Pancreas (tissue), 10 donors: ENCODE data around the gene MFSD2A. TPM values are rescaled to one million over a fixed set of nuclear protein-coding genes. Genes with fewer than 3 reads are reported as not detected.
A peak's percentile ranks its signal among the peaks of the same experiment; 100 is the strongest.
"Not testable (repeated sequence)": the region's sequence is repeated elsewhere in the genome, so short reads cannot be mapped to it uniquely, and the experiment has no call there.

ENCODE experiments used
- ATAC-seq, 4 donors: fragments of 200-7000 bp; cut with Tn5 transposase; one replicate each; pipeline versions ENCODE4 v1.8.0 to v1.9.1; 2020; ENCODE audit warnings: mild to moderate bottlenecking in 4 of 4, moderate library complexity in 4 of 4
- DNase-seq, 6 donors: peaks; one replicate each; pipeline ENCODE4 v3.0.0-alpha.2; 2020
- FAIRE-seq: peaks from 2 replicates; lab custom pipeline; 2012; peaks lifted over from hg19 to GRCh38; lab: Jason Lieb, UNC
- H3K27ac ChIP-seq, 4 donors: fragments of 200-600 bp; sonication (generic); 1 replicate in 3 of 4; 2 replicates in 1 of 4; pipeline versions ENCODE4 v1.5.0 to v1.8.0; 2020
- H3K27me3 ChIP-seq, 4 donors: fragments of 200-600 bp; one replicate each; pipeline ENCODE4 v1.8.0; 2021
- H3K36me3 ChIP-seq, 3 donors: fragments of 200-600 bp; sonication (generic) in 1 of 3; one replicate each; pipeline versions ENCODE4 v1.5.0 to v1.8.0; 2020 to 2021
- H3K4me1 ChIP-seq, 3 donors: fragments of 200-600 bp; one replicate each; pipeline ENCODE4 v1.8.0; 2021
- H3K4me3 ChIP-seq, 4 donors: fragments of 200-600 bp; sonication (generic) in 2 of 4; one replicate each; pipeline versions ENCODE4 v1.5.0 to v1.8.0; 2020 to 2021
- H3K9me3 ChIP-seq, 4 donors: fragments of 200-600 bp; one replicate each; pipeline ENCODE4 v1.8.0; 2021
- WGBS, 2 donors: extraction: QIAGEN DNeasy Blood & Tissue Kit; methylation state at CpG; one replicate each; pipeline ENCODE4 v1.1.7; 2013; 5-methylcytosine and 5-hydroxymethylcytosine counted together
- intact Hi-C, 3 donors: fragments of 100-400 bp; cut with DNase I; formaldehyde crosslinking; loops; one replicate each; pipeline versions ENCODE4 v1.11.1 to v1.14.2; 2022
- polyA plus RNA-seq, 2 donors: library from polyadenylated mRNA; stranded (reverse); fragments of 200-250 nt; gene quantifications; one replicate each; pipeline ENCODE4 v1.2.3, GENCODE V29; 2013
- total RNA-seq, 6 donors: library from RNA; stranded (reverse); fragmentation: NEBNext Ultra II Directional in 4 of 6; extraction: Animal tissue kit (Norgen Biotek cat#: 25700) in 4 of 6; gene quantifications; one replicate each; pipeline versions ENCODE4 v1.2.1 to v1.2.4, GENCODE V29; 2021 to 2023
- TF ChIP-seq, protein P1 (sequence below), 4 donors: fragments of 200-600 bp; sonication (generic) in 3 of 4; IDR thresholded peaks; one replicate each; pipeline versions ENCODE4 v1.5.0 to v1.8.0; 2021; ENCODE audit warnings: antibody characterized with exemption in 4 of 4
- donor health status: healthy with polysubstance abuse.
- donor health status: DM: no; HTN: no; CAD: no; lungs with moderate emphysema.
- donor health status: DM: no; HTN: no; CAD: no.
- donor health status: control.
- donor health status: control.
- donor health status: Bipolar disorder and iron deficiency.
- donor health status: DM: yes; HTN: yes; CAD: no.
- donor health status: DM: no; HTN: no; CAD: no.
- donor health status: DM: no; HTN: no; CAD: no.
- donor health status: DM: yes; HTN: yes; CAD: no.

The MFSD2A gene
- total and polyA plus RNA-seq, 8 donors, result 0.16 to 1.0 (median 0.47) TPM; not detected in 1

DNA sequence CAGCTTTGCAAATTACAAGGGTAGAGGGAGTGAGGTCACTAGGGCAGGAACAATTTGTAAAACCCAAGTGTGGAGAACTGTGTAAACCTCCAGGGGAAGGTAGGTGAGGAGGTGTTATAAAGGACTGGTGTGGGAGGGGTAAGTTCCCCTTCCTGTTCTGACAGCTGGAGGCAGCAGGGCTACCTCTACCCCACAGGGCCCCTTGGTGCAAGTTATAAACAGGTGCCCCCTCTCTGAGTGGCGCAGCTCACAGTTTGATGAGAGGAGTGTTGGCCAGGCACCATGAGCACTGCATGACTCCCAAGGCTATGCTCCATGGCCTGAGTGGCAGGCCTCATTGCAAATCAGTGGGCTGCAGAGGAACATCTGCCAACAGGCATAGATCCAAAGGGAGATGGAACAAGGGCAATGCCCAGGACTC is 41.0 kb downstream of the MFSD2A start:
- DNase-seq, result no peak
- Histone ChIP-seq H3K9me3 (no peaks in the 10 kb centered on the region), H3K27ac (no peak overlapping the region), H3K4me1 (no peaks in the 10 kb centered on the region), H3K27me3 (no peaks in the 10 kb centered on the region), H3K4me3 (no peak overlapping the region), H3K36me3 (no peaks in the 10 kb centered on the region)
- no peak for ATAC-seq
- FAIRE-seq, result no peak
- WGBS, 2 donors, result 90 to 100% methylated on average over 1 of the region's 1 CpG
- TF ChIP-seq, protein P1, sequence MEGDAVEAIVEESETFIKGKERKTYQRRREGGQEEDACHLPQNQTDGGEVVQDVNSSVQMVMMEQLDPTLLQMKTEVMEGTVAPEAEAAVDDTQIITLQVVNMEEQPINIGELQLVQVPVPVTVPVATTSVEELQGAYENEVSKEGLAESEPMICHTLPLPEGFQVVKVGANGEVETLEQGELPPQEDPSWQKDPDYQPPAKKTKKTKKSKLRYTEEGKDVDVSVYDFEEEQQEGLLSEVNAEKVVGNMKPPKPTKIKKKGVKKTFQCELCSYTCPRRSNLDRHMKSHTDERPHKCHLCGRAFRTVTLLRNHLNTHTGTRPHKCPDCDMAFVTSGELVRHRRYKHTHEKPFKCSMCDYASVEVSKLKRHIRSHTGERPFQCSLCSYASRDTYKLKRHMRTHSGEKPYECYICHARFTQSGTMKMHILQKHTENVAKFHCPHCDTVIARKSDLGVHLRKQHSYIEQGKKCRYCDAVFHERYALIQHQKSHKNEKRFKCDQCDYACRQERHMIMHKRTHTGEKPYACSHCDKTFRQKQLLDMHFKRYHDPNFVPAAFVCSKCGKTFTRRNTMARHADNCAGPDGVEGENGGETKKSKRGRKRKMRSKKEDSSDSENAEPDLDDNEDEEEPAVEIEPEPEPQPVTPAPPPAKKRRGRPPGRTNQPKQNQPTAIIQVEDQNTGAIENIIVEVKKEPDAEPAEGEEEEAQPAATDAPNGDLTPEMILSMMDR (IDR thresholded peaks at IDR 0.05), result no peak
- intact Hi-C loops, result no loop called here

DNA sequence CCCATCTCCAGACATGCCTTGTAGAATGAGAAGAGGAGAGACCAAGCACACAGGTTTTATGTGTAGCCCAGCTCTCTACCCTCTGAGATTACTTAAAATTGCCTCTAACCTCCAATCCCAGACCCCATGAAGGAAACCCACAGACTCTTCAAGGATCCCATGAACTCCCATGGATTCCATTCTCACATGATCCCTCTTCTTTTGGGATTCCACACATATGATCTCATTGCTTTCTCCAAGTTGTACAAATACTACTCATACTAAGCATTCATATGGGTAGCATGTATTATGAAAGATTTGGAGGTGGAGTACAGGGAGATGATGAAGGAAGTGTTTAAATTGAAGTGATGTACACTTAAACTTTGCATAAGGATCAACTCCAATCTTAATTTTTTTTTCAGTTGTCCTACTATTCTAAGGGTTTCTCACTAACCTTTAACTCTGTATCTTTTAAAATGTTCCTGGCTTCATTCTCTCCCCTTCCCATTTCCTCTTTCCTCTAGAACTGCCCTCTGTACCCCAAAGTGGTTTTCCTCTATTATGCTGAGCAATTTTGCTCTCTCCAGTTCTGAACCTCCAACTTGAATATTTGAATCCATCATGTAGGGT is 41.6 kb downstream of the MFSD2A start:
- Histone ChIP-seq H3K4me1 (no peaks in the 10 kb centered on the region), H3K4me3 (no peak overlapping the region), H3K27ac (no peak overlapping the region), H3K27me3 (no peaks in the 10 kb centered on the region), H3K9me3 (no peaks in the 10 kb centered on the region), H3K36me3 (no peaks in the 10 kb centered on the region)
- no peak for DNase-seq
- no peak for ATAC-seq
- FAIRE-seq, result no peak
- intact Hi-C loops, result no loop called here
- TF ChIP-seq, protein P1 (IDR thresholded peaks at IDR 0.05), result no peak

DNA sequence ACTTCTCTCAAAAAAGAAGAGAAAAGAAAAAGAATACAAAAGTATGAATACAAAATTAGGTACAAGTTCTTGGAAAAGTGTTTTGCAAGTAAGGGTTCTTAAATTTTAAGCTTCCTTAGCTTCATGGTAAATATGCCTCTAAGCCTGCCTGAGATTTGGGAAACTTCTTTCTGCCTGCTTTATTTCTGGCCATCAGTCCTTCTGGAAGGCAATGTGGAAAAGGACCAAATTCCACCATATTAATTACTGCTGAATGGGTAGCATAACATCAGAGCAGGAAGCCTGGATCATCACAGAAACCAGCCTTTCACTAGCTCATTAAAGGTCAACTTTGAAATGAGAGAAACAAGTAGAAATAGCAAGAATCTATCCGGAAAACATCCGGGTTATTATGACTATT is 46.5 kb downstream of the MFSD2A start:
- Histone ChIP-seq H3K36me3 (no peaks in the 10 kb centered on the region), H3K4me3 (no peak overlapping the region), H3K9me3 (no peaks in the 10 kb centered on the region), H3K4me1 (no peaks in the 10 kb centered on the region), H3K27me3 (no peaks in the 10 kb centered on the region), H3K27ac (no peak overlapping the region)
- 24 to 28% methylated on average over 2 of the region's 2 CpGs for WGBS, 2 donors
- intact Hi-C loops, result no loop called here
- TF ChIP-seq, protein P1 (IDR thresholded peaks at IDR 0.05), result no peak
- DNase-seq (no peak), FAIRE-seq (no peak), ATAC-seq (no peak)

DNA sequence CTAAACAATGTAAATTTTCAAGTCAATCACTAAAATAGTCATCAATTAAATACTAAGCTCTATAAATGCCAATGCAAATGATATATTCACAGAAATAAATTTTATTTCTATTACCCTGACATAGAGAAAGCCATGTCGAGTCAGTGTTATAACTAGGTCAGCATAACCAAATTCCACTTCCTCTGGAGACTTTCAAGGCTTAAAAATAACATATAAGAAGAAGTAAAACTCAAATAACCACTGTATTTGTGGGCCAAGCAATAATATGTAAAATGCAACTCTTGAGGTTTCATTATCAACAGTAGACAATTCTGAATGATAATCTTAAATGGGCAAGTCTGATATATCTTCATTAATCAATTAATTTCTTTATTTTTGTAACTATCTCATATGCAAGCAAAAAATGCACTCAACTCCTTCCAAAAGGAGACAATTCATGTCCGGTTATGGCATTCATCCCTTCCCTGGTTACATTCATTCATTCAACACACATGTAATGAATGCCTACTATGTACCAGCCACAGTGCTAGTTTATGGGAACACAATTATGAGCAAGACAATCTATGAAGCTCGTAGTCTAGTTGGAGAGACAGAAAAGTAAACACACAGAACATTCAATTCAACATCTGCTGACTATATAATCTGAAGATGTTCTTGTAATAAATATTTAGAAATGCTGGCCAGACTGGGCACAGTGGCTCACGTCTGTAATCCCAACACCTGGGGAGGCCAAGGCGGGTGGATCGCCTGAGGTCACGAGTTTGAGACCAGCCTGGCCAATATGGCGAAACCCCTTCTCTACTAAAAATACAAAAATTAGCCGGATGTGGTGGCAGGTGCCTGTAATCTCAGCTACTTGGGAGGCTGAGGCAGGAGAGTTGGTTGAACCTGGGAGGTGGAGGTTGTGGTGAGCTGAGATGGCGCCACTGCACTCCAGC is 48.5 kb downstream of the MFSD2A start:
- Histone ChIP-seq H3K9me3 (no peaks in the 10 kb centered on the region), H3K36me3 (no peaks in the 10 kb centered on the region), H3K4me1 (no peaks in the 10 kb centered on the region), H3K27me3 (no peaks in the 10 kb centered on the region), H3K4me3 (no peak overlapping the region), H3K27ac (no peak overlapping the region)
- FAIRE-seq (no peak), DNase-seq (no peak), ATAC-seq (peak in 1 of 4 donors; percentile 33)
- 80 to 84% methylated on average over 10 of the region's 10 CpGs for WGBS, 2 donors
- intact Hi-C loops, result no loop called here
- TF ChIP-seq, protein P1 (IDR thresholded peaks at IDR 0.05), result no peak

DNA sequence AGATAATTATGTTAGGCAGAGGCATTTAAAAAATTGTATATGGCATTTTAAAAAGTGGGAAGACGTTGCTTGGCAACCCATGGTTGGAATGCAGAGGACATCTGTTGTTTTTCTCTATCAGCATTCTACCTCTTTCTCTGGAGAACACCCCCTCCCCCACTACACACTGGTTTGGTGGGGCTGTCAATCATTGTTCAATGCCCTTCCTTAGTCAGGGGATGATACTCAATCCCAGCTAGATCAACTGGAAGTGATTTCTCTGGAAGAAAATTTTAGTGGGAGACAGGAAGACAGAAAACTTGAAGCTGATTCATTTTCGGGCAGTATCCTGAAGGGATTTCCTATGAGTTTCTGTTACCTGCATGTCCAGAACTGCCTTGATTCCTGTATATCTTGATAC is 49.9 kb downstream of the MFSD2A start:
- Histone ChIP-seq H3K27ac (no peak overlapping the region), H3K27me3 (no peaks in the 10 kb centered on the region), H3K9me3 (no peaks in the 10 kb centered on the region), H3K4me1 (no peaks in the 10 kb centered on the region), H3K36me3 (no peaks in the 10 kb centered on the region), H3K4me3 (no peak overlapping the region)
- intact Hi-C loops, result no loop called here
- TF ChIP-seq, protein P1 (IDR thresholded peaks at IDR 0.05), result no peak
- WGBS, 2 donors, result 45 to 49% methylated on average over 2 of the region's 2 CpGs
- FAIRE-seq (no peak), DNase-seq (no peak), ATAC-seq (no peak)

DNA sequence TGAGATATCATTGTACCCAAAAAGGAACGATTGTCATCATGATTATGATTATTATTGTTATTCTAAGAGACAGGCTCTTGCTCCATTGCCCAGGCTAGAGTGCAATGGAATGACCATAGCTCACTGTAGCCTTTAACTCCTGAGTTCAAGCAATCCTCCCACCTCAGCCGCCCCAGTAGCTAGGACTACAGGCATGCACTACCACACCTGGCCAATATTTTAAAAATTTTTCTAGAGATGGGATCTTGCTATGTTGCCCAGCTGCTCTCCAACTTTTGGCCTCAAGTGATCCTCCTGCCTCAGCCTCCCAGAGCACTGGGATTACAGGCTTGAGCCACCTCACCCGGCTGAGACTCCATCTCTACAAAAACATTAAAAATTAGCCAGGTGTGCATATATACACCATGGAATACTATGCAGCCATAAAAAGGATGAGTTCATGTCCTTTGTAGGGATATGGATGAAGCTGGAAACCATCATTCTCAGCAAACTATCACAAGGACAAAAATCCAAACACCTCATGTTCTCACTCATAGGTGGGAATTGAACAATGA is 52.6 kb downstream of the MFSD2A start:
- 85 to 86% methylated on average over 3 of the region's 3 CpGs for WGBS, 2 donors
- H3K4me1 ChIP-seq, FAIRE-seq, H3K27me3 ChIP-seq, ATAC-seq, intact Hi-C loops, H3K4me3 ChIP-seq, H3K27ac ChIP-seq, H3K36me3 ChIP-seq, H3K9me3 ChIP-seq, DNase-seq: not testable (repeated sequence)
